GM18861 (cell line): ENCODE measurements around the gene EFNA3.

Source experiments
- ATAC-seq: cut with Tn5 transposase; IDR thresholded peaks from one replicate; pipeline ENCODE4 v1.9.1; 2021; ENCODE audit not compliant: unreplicated experiment

Gene EFNA3

DNA sequence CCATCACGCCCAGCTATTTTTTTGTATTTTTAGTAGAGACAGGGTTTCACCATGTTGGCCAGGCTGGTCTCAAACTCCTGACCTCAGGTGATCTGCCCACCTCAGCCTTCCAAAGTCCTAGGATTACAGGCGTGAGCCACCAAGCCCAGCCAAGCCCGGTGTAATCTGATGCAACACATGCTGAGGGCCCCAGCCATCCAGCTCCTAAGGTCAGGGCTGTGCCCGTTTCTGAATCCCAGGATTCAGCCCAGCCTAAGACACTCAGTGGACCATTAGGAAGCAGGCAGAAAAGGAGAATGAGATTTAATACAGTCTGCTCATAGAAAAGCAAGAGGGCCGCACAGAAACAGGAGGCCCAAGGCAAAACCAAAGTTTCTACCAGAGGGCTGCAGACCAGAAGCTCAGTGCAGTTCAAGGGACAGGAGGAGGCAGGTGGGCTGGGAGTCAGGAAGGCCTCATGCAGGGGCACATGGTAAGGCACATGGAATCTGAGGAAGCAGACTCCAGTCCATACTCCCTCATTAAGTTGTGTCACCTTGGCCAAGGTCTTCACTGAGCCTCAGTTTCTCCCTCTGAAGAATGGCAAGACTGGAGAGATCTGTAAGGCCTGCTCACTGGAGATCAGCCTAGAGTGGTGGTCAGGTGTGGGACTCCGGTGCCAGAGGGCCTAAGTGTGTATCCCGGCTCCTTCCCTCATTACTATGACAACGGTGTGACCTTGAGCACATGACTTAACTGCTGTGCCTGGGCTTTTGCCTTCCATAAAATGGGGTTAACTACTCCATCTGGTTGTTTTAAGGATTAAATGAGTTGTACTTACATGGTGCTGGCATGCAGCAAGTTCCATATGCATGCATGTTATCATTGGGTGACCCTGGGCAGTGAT, 29.9 kb upstream of the EFNA3 start:
- ATAC-seq = no peak

DNA sequence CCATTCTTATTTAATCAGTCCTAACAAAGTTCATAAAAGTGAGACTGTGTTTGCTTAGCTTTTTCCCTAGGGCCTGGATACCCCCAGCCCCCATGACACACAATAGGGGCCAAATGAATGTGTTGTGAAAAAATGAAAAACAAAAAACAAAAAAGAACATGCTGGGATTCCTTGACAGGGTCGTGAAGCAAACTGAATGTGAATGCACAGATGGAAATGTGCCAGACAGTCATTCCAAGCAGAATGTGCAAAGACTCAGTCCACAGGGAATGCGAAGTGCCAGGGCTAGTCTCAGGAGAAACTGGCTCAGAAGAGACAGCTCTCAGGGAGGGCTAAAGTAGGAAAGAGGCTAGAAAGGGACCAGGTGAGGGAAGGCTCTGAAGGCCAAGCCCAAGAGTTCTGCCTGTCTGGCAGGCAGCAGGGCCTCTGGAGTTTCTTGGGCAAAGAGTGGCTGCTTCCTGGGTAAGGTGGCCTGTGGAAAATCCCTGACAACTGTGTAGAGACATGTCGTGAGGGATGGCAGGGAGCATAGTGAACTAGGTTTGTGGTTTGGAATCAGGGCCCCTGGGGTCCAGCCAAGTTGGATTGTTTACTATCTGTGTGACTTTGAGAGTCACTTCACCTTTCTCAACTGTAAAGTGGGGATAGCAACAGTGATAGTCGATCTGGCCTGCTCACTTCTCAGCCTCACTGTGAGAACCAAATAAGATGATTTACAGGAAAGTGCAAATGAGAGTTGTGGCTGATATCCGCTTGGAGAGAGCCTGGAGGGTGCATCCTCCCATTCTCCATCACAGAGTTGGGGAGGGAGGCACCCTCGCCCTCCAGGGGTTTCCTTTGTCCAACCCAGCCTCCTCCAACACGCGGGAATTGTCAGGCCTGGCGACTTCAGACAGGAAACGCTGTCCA, 28.7 kb upstream of the EFNA3 start:
- ATAC-seq = no peak

DNA sequence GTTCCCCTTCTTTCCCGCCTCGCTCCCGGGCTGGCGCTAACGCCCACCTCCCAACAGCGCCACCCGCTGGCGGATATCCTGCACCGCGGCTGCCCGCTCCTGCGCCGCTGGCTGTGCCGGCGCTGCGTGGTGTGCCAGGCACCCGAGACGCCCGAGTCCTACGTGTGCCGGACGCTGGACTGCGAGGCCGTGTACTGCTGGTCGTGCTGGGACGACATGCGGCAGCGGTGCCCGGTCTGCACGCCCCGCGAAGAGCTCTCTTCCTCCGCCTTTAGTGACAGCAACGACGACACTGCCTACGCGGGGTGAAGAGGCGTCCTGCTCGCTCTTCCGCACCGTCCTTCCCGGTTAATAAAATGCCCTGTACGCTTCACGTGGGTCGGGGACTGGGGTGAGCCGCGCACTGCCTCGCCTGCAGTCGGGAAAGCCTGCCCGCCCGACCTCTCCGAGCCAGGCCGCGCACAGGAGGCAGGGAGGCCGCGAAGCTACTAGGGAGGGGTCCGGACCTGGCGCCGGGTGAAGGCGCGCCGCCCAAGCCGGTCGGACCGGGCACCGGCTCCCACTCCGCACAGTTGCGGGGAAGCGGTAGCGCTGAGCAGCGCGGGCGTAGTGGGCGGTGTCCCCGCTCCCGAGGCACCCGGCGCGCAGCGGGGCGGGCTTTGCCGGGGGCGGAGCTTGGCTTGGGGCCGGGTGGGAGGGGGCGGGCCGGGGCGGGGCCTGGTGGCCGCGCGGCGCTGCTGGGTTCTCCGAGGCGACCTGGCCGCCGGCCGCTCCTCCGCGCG, 27.9 kb upstream of the EFNA3 start, which contains the start of gene ADAM15:
Gene ADAM15, plus strand, starts transcription at position 757 of the 782 bp plus-strand sequence. CDS start 71 bp downstream, outside the sequence.
- ATAC-seq = peak; percentile 42

DNA sequence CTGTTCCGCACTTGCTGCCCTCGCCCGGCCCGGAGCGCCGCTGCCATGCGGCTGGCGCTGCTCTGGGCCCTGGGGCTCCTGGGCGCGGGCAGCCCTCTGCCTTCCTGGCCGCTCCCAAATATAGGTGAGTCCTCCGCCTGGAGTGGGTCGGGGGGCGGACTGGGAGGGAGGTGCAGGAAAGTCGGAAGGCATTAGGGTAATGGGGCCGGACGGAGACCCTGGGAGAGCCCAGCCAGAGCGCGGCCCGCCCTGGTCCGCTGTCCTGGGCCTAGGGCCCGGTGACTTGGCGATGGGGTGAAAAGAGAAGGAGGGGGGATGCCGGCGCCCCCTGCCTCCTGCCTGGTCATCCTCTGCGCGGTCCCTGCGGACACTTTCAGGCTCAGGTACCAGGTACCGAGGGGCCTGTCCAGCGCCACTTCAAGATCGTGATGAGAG, 27.3 kb upstream of the EFNA3 start:
- ATAC-seq = no peak

DNA sequence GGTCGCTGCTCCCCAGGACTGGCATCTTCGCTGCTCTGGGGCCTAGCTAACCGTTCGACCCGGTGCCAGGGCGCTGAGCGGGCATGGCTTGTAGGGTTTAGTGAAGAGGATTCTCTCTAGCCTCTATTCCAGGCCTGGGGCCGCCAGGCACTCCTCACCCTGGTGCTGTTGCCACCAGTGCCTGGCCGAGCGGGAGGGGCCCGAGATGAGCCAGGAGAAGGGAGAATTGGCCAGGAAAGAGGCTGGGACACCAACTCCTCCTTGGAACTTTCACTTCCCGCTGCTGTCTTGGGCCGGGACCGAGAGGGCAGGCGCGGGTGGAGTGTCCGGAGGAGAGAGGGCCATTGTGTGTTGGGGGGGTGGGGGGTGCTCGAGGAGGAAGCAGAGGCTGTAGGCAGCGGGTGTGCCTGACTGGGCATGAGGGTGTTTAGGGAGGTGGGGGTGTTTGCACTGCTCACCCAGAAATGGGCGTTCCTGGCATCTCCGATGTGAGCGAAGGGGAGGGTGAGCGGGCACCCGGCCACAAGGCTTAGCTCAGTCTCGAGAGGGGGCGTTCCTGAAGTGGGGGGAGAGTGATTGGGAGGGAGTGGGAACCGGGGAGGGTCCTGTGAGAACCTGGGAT, 26.7 kb upstream of the EFNA3 start:
- peak; percentile 5 for ATAC-seq

DNA sequence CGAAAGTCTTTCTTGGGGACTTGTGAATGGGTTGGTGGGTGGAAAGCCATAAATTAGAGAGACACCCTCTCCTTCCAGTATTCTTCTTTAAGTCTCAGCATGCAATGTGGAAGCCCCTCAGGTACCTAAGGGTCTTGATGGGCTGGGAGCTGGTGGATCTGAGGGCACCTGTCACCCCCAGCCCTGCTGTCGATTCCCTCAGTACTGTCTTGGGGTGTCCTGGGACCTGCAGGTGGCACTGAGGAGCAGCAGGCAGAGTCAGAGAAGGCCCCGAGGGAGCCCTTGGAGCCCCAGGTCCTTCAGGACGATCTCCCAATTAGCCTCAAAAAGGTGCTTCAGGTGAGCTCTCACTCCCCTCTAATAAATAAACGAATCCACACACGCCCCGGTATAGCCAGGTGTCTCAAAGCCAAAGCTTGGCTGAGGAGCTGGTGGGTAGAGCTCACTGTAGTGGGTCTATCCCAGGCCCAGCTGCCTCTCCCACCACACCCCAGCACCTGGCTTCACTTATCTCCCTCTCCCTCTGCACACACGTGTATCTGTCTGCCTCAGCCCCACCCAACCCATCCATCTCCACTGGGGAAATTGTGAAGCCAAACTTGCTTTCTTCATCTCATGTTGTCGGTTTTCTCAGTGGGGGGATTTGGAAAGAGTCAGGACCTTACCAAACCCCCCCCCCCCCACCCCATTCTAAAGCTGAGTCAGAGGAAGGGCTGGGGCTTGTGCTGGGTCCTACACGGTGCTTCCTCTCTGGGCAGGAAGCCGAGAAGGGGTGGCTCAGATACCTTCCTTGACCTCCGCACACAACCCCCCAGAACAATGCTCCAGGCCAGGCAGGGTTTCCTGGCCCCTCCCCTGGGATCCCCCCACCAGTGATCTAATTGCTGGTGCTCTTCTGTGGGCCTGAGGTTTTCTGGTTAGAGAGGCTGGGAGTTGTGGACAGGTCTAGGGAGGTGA, 25.9 kb upstream of the EFNA3 start:
- no peak for ATAC-seq

DNA sequence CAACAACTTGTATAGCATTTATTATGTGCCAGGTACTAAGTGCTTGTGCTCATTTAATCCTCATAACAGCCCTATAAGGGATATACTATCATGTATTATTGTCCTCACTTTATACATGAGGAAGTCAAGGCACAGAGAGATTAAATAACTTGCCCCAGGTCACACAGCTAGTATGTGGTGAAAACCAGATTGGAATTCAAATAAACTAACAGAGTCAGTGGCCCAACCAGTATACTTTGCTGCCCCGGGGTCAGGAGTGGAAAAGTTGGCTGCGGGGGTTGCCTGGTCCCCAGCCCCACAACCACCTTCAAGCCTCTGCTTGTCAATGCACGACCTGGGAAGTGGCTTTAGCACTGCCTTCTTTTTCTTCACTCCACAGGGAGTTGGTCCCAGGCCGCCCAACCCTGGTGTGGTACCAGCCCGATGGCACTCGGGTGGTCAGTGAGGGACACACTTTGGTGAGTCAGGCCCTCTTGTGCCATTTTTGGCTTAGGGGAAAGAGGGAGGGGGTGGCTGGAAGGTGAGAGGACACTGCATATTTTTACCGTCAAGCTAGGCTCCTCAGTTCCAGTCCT, 25.0 kb upstream of the EFNA3 start:
- no peak for ATAC-seq

DNA sequence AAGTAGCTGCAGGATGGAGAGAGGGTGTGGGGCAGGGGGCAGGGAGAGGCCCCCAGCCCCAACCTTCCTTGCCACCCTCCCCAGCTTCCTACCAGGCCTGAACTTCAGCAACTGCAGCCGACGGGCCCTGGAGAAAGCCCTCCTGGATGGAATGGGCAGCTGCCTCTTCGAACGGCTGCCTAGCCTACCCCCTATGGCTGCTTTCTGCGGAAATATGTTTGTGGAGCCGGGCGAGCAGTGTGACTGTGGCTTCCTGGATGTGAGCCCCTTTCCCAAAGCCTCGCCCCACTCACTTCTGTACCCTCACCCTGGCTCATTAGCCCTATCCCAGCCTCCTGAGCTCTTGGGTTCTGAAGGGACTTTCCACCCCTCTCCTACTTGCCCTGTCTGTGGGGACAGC, 21.5 kb upstream of the EFNA3 start:
- no peak for ATAC-seq

DNA sequence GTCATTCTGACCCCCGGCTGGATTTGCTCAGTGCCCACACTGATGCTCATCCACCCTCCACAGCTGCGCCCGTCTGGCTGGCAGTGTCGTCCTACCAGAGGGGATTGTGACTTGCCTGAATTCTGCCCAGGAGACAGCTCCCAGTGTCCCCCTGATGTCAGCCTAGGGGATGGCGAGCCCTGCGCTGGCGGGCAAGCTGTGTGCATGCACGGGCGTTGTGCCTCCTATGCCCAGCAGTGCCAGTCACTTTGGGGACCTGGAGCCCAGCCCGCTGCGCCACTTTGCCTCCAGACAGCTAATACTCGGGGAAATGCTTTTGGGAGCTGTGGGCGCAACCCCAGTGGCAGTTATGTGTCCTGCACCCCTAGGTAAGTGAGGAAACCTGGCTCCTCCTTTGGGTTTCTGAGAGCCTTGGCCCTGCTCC, 20.8 kb upstream of the EFNA3 start:
- no peak for ATAC-seq

DNA sequence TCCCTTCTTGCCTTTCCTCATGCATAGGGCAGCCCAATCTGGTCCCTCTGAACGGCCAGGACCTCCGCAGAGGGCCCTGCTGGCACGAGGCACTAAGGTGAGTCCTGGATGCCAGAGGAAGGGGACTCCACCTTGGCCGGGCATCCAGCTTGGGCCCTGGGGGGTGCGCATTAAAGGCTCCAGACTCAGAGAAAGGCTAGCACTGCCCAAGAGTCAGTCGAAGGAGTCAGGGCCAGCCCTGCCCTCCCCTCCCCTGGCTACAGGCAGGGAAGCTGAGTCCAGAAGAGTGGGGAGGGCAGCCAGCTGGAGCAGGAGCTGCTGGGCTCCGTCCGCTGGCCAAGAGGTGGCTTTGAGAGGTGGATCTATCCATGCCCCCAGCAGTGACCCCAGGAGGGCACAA, 17.9 kb upstream of the EFNA3 start:
- no peak for ATAC-seq

DNA sequence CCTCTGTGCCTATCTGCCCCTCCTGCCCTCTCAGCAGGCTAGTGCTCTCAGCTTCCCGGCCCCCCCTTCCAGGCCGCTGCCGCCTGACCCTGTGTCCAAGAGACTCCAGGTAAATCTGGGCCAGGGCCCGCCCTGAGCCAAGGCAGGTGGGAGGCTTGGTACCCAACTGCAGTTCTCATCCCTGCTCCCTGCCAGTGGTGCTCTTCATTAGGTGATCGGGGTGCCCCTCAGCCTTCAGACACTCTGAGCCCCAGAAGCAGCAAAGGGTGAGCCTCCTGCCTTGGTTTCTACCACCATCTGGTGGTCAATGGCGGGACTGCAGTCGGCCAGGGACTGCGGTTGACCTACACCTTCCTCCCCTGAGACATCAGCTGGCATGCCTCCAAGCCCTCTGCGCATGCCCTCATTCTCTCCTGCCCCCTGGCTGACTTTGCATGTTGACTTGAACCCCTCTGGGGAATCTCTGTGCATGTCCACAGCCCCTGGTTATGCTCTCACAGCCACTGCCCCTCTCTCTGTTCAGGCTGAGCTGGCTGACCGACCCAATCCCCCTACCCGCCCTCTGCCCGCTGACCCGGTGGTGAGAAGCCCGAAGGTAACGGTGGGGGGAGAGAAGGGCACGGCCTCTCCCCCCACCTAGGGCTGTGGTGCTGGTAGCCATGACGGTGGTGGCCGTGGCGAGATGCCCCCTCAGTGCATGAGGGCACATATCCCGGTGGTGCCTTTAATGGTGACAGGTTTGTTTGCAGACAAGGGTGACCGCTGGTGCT, 17.1 kb upstream of the EFNA3 start:
- peak; percentile 31 for ATAC-seq

DNA sequence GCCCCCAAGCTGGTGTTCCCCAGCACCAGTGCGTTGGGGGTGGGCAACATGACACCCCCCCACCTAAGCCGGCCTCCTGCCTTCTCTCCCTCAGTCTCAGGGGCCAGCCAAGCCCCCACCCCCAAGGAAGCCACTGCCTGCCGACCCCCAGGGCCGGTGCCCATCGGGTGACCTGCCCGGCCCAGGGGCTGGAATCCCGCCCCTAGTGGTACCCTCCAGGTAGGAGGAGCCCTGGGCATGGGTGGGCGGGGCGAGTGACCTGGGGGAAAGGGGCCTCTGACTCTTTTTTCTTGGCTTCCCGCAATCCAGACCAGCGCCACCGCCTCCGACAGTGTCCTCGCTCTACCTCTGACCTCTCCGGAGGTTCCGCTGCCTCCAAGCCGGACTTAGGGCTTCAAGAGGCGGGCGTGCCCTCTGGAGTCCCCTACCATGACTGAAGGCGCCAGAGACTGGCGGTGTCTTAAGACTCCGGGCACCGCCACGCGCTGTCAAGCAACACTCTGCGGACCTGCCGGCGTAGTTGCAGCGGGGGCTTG, 16.4 kb upstream of the EFNA3 start:
- no peak for ATAC-seq

DNA sequence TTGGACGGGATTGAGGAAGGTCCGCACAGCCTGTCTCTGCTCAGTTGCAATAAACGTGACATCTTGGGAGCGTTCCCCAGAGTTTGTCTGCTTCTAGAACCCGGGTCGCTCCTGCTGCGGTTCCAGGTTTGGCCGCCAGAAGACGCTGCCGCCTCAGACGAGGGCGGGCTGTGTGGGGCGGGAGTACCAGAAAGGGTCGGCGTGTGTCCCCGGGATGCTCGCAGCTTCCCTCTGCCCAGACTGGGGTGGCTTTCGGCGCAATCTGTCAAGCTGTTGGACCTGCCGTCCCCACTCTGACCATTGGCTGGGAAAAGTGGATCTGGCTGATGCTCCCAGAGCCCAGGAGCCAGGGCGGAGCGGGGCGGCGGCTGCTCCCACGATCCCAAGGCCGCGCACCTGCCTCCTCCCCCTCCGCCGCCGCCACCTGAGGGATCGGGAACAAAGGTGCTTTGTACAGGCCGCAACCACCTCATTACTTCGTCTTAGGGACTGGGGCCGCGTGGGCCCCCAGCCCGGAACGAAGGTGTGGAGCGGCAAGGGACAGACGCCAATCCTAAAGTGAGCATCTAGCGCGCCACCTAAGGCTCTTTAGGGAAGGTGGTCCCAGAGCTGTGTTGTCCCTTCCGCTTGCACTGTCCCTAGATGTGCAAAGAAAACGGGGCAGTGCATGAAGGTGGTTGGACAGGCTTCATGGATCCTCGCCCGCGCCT, 15.8 kb upstream of the EFNA3 start:
- ATAC-seq = no peak

DNA sequence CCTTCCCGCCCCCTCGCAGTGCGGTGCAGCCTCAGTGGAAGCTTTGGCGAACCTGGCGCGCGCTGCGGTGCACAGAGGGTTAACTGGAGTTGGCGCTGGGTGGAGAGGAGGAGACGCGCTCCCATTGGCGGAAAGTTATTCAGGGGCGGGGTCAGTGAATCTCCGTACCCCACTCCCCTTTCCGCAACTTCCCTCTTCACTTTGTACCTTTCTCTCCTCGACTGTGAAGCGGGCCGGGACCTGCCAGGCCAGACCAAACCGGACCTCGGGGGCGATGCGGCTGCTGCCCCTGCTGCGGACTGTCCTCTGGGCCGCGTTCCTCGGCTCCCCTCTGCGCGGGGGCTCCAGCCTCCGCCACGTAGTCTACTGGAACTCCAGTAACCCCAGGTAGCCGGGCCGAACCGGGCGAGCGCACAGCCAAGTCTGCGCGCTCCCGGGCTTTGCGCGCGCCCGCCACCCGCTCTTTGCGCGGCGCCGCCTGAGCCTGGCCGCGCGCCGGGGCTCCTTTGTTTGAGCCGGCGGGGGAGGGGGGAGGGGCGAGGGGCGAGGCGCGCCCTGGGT, 15.0 kb upstream of the EFNA3 start, which contains the start of gene EFNA4:
Gene EFNA4, plus strand, starts transcription at position 191 of the 561 bp plus-strand sequence. Its CDS starts 84 bp downstream, at position 275.
- ATAC-seq = no peak

DNA sequence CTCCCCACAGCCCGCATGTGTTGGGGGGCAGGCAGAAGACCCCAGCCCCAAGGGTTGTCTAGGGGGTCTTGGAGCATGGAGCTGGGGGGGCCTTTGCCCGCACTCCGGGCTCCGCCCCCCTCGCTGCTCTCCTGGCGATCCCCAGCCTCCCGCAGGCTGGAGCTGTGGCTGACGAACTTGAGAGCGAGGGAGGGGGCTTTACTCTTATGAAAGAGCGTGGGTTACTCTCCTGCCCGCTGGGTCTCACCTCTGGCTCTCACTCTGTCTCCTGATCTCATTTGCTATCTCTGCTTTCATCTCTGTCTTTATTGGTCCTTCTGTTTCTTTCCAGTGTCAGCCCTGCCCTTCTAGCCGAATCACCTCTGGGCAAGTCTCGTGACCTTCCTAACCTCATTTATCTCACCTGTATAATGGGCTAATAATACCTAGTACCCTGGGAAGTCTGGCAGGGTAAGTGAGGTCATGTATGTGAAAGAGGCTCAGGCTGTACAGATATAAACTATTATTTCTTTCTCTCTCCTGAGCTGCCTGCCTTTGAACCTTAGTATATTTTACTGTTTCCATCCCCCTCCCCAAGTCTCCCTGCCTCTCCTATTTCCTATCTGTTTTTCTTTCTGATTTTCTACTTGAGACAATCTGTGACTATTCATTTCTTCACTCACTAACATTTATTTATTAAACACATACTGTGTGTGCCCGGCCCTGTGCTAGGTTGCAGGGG, 14.4 kb upstream of the EFNA3 start:
- ATAC-seq = no peak

DNA sequence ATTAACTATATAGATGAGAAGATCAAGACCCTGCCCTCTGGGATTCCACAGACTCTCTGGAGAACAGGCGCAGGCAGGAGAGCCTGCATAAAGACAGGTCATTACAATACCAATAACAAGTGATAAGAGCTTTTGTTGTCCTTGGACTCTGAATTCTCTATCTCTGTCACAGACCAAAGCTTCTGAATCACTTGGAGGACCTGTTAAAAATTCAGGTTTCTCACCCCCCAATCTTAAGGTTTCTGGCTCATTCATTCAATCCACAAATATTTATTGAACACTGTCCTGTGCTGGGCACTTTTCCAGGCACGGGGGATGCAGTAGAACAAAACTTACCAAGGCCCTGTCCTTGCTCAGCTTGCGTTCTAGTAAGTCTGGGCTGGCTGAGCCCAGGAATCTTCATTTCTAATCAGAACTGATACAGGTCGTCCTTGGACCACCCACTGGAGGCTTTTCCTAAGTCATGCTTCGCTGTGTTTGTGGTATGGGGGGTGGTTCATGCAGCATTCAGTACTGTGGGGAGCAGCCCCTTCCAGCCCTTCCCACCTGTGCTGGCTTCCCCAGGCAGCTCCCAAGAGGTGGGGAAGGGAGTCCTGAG, 13.7 kb upstream of the EFNA3 start:
- ATAC-seq = no peak
